AG04450 (cell line): ENCODE results near the gene FARP1. TPM values are rescaled to one million over a fixed set of nuclear protein-coding genes. Genes with fewer than 3 reads are reported as not detected.

ENCODE experiments used
- CTCF ChIA-PET: fragments of 300-600, 350-600 bp; formaldehyde crosslinking; extraction: SDS; loops from one replicate; lab custom pipeline; 2022; ENCODE audit warnings: antibody characterized with exemption, inconsistent platforms; lab: Charles Lee
- POLR2A ChIA-PET: fragments of 350-600 bp; formaldehyde crosslinking; extraction: SDS; loops from one replicate; lab custom pipeline; 2021; ENCODE audit warnings: antibody characterized with exemption, inconsistent platforms; lab: Yijun Ruan, JAX
- DNase-seq: peaks from one replicate; pipeline ENCODE4 v3.0.0-alpha.2; 2011; ENCODE audit warnings: low read depth, low spot score
- H3K27ac ChIP-seq: one replicate; pipeline ENCODE4 v1.5.1; 2012; ENCODE audit warnings: low read depth, low read length, control low read depth
- H3K27me3 ChIP-seq: one replicate; pipeline ENCODE4 v1.6.0; 2012; ENCODE audit warnings: low read length; ENCODE audit not compliant: control insufficient read depth, insufficient read depth
- H3K4me3 ChIP-seq: 2 replicates; pipeline ENCODE4 v1.5.1; 2011; ENCODE audit warnings: mild to moderate bottlenecking, low read depth, low read length, control low read depth
- H3K9me3 ChIP-seq: 2 replicates; pipeline ENCODE4 v1.5.1; 2012; ENCODE audit warnings: low read length; ENCODE audit not compliant: control insufficient read depth, insufficient read depth
- CTCF ChIP-seq: IDR thresholded peaks from 2 replicates; pipeline ENCODE4 v1.5.1; 2011; ENCODE audit warnings: low read depth, low read length, control low read depth, inconsistent platforms
- polyA plus RNA-seq: library from polyadenylated mRNA; depleted of rRNA; stranded (reverse); fragments of >200 nt; gene quantifications from 2 replicates; pipeline ENCODE4 v1.2.3, GENCODE V29; 2011

The FARP1 gene
- polyA plus RNA-seq, 1 experiment = 76.4 TPM

GRCh38 chr13:98474761-98475160, 331.9 kb downstream of the FARP1 start:
- TF ChIP-seq CTCF = no peak
- DNase-seq = no peak
- no peak overlapping the region for H3K4me3 ChIP-seq
- CTCF ChIA-PET = no interaction called here
- no peaks in the 10 kb centered on the region for H3K27me3 ChIP-seq
- H3K9me3 ChIP-seq = peaks cover 4% of the 10 kb centered on the region; the same call in 1 of the 2 replicates
- POLR2A ChIA-PET = no interaction called here
- H3K27ac ChIP-seq = no peak overlapping the region

DNA sequence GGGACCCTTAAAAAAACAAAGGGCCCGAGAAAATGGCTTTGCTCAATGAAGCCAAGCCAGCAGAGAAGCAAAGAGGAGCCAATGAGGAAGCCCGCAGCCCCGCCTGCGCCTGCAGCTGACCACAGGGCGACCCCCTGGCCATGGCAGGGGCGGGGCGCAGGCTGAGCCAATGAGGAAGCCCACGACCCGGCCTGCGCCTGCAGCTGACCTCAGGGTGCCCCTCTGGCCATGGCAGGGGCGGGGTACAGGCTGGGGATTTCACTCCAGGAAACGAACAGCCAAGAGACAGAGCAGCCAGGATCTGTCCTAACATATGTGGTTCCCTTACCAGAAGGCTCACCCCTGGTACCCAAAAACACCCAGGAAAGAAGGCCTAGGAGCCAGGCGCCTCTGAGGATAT, 332.6 kb downstream of the FARP1 start:
- H3K27me3 ChIP-seq = no peaks in the 10 kb centered on the region
- TF ChIP-seq CTCF = no peak
- peaks cover 4% of the 10 kb centered on the region; the same call in 1 of the 2 replicates for H3K9me3 ChIP-seq
- no peak overlapping the region for H3K4me3 ChIP-seq
- ChIA-PET CTCF (no interaction called here), POLR2A (no interaction called here)
- no peak overlapping the region for H3K27ac ChIP-seq
- no peak for DNase-seq

DNA sequence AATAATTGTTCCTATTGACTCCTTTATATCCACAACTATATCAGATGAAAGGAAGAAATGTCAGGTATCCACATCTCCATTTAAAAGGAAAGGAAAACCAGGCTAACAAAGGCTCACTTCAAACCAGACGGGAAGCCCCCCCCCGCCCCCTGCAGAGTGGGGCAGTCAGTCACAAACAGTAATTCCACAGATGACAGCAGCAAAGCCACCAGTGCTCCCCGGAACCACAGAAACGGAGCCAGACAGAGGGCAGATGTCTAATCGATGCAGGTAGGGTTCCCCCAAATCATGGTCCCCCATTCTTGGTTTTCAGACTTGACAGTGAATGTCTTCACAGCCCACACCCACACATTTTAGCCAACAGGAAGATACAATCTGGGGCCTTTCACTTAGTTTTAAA, 333.2 kb downstream of the FARP1 start:
- H3K27me3 ChIP-seq = no peaks in the 10 kb centered on the region
- ChIA-PET POLR2A (no interaction called here), CTCF (no interaction called here)
- H3K27ac ChIP-seq = peak overlapping the region; percentile 75
- TF ChIP-seq CTCF = no peak
- no peak for DNase-seq
- H3K9me3 ChIP-seq = peaks cover 4% of the 10 kb centered on the region; the same call in 1 of the 2 replicates
- no peak overlapping the region for H3K4me3 ChIP-seq

- ChIA-PET CTCF (no interaction called here), POLR2A (no interaction called here)
- peaks cover 4% of the 10 kb centered on the region; the same call in 1 of the 2 replicates for H3K9me3 ChIP-seq
- no peak overlapping the region for H3K4me3 ChIP-seq
- peak overlapping the region; percentile 75 for H3K27ac ChIP-seq
- no peak for TF ChIP-seq CTCF
- no peaks in the 10 kb centered on the region for H3K27me3 ChIP-seq
- no peak for DNase-seq
Observed at GRCh38 chr13:98476538-98476966, 333.7 kb downstream of the FARP1 start.

DNA sequence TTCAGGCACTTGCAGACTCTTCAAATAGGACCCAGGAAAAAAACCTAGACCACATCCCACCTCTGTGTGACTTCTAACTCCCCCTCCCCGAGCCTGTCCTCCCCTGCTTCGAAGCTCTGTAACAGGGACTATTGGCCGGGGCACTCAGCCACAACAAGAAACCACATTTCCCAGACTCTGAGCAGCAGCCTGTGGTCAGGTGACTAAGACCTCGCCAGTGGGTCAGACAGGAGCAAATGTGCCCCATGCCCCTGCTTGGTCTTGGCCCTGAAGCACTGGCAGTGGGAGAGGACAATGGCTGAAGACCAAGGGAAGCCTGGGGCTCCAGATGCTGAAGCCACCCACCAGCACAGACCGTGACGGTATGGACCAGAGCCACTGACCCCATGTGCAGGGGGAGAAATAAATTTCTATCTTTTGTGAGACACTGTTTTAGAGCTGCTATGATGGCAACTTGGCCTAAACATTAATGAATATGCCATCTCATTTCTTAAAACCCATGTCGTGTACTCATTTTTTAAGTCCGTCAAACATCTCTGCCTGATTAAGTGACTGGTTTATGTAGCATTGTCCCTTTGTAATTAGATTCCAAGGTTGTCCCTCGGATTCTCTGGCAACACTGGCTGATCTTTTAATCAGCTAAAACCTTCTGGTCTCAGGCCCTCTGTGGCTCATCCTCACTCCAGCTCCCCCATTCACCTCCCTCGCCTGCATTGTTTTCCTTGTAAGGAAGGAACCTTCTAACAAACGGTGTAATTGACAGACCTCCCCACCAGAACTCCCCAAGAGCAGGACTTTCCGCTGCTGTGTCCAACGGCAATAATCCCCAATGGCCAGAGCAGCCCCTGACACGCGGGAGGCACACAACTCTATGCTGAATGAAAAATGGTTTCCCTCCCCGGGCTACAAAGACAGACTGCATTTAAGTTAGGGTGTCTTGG, 335.6 kb downstream of the FARP1 start:
- DNase-seq = no peak
- H3K4me3 ChIP-seq = no peak overlapping the region
- H3K9me3 ChIP-seq = peaks cover 4% of the 10 kb centered on the region; the same call in 1 of the 2 replicates
- CTCF ChIA-PET = no interaction called here
- TF ChIP-seq CTCF = no peak
- peak overlapping the region; percentile 21 for H3K27ac ChIP-seq
- POLR2A ChIA-PET = interaction anchor here (1.0 kb wide), 1 partner anchor 104 kb away, joined by 3 read pairs; no protein-coding TSS in a partner anchor
- no peaks in the 10 kb centered on the region for H3K27me3 ChIP-seq
